Neural cell (in vitro differentiated cells): Measurements from ENCODE around the gene ETF1. TPM values are rescaled to one million over a fixed set of nuclear protein-coding genes. Genes with fewer than 3 reads are reported as not detected.
A peak's percentile ranks its signal among the peaks of the same experiment; 100 is the strongest.

Experiments used
- H2AFZ ChIP-seq: fragments of 200-600, 300-800 bp; sonication (generic), shearing (Covaris generic); 2 replicates; pipeline ENCODE4 v1.6.0; 2014; ENCODE audit warnings: low read depth, mild to moderate bottlenecking, antibody characterized with exemption, low read length, moderate library complexity
- H3F3A ChIP-seq: fragments of 200-600 bp; shearing (Covaris generic); 2 replicates; pipeline ENCODE4 v1.6.1; 2016; ENCODE audit warnings: mild to moderate bottlenecking, moderate library complexity, mixed read lengths, antibody characterized with exemption, low read length; ENCODE audit not compliant: insufficient read depth, poor library complexity, severe bottlenecking
- H3K27ac ChIP-seq: fragments of 200-600, 300-800 bp; sonication (generic), shearing (Covaris generic); 2 replicates; pipeline ENCODE4 v1.5.1; 2014; ENCODE audit warnings: mild to moderate bottlenecking, low read length, moderate library complexity
- H3K27me3 ChIP-seq: fragments of 300-800, 200-600 bp; sonication (generic), shearing (Covaris generic); 2 replicates; pipeline ENCODE4 v1.6.0; 2014; ENCODE audit warnings: mild to moderate bottlenecking, low read depth, low read length, moderate library complexity; ENCODE audit not compliant: insufficient read depth
- H3K36me3 ChIP-seq: fragments of 300-800, 200-600 bp; sonication (generic), shearing (Covaris generic); 2 replicates; pipeline ENCODE4 v1.5.1; 2014; ENCODE audit warnings: mild to moderate bottlenecking, antibody characterized with exemption, low read length, moderate library complexity; ENCODE audit not compliant: insufficient read depth
- H3K4me2 ChIP-seq: fragments of 300-800, 200-600 bp; sonication (generic), shearing (Covaris generic); 2 replicates; pipeline ENCODE4 v1.6.0; 2014; ENCODE audit warnings: mild to moderate bottlenecking, low read length
- H3K4me3 ChIP-seq: fragments of 300-800, 200-600 bp; sonication (generic), shearing (Covaris generic); 2 replicates; pipeline ENCODE4 v1.5.1; 2014; ENCODE audit warnings: mild to moderate bottlenecking, low read length, moderate library complexity
- H3K79me2 ChIP-seq: fragments of 200-600 bp; shearing (Covaris generic); replicated peaks from 2 replicates; pipeline ENCODE4 v1.6.0; 2014; ENCODE audit warnings: mild to moderate bottlenecking, low read length, moderate library complexity; ENCODE audit not compliant: insufficient read depth
- H3K9ac ChIP-seq: fragments of 300-800, 200-600 bp; sonication (generic), shearing (Covaris generic); 2 replicates; pipeline ENCODE4 v1.6.1; 2016; ENCODE audit warnings: mild to moderate bottlenecking, low read length, mixed read lengths
- H3K9me2 ChIP-seq: fragments of 200-600 bp; shearing (Covaris generic); 2 replicates; pipeline ENCODE4 v1.6.1; 2016; ENCODE audit warnings: mild to moderate bottlenecking, low read length, mixed read lengths; ENCODE audit not compliant: insufficient read depth
- H3K9me3 ChIP-seq: fragments of 200-600, 300-800 bp; sonication (generic), shearing (Covaris generic); 2 replicates; pipeline ENCODE4 v1.6.1; 2016; ENCODE audit warnings: mild to moderate bottlenecking, mixed run types, low read length, moderate library complexity, mixed read lengths
- H4K20me1 ChIP-seq: fragments of 200-600 bp; shearing (Covaris generic); 2 replicates; pipeline ENCODE4 v1.6.1; 2016; ENCODE audit warnings: mild to moderate bottlenecking, mixed run types; ENCODE audit not compliant: insufficient read depth
- CTCF ChIP-seq: fragments of 450-650 bp; IDR thresholded peaks from 2 replicates; pipeline ENCODE4 v1.5.1; 2014; ENCODE audit warnings: antibody characterized with exemption, mild to moderate bottlenecking, moderate library complexity; ENCODE audit not compliant: poor library complexity, severe bottlenecking
- EP300 ChIP-seq: fragments of 450-650 bp; conservative IDR thresholded peaks from 2 replicates; pipeline ENCODE4 v1.6.1; 2014; ENCODE audit warnings: antibody characterized with exemption, mild to moderate bottlenecking, moderate library complexity; ENCODE audit not compliant: poor library complexity, severe bottlenecking
- EZH2 ChIP-seq: fragments of 200-600, 300-800 bp; shearing (Covaris generic), sonication (generic); IDR thresholded peaks from 2 replicates; pipeline ENCODE4 v1.6.1; 2014; ENCODE audit warnings: antibody characterized with exemption, low read length, borderline replicate concordance, mild to moderate bottlenecking; ENCODE audit not compliant: insufficient read depth, poor library complexity, severe bottlenecking
- MXI1 ChIP-seq: fragments of 450-650 bp; conservative IDR thresholded peaks from 2 replicates; pipeline ENCODE4 v1.6.1; 2014; ENCODE audit warnings: antibody characterized with exemption, mild to moderate bottlenecking; ENCODE audit not compliant: poor library complexity, severe bottlenecking
- POLR2AphosphoS5 ChIP-seq: IDR thresholded peaks from 2 replicates; pipeline ENCODE4 v1.6.1; 2012
- RAD21 ChIP-seq: fragments of 450-650 bp; conservative IDR thresholded peaks from 2 replicates; pipeline ENCODE4 v1.6.1; 2014; ENCODE audit warnings: antibody characterized with exemption, mild to moderate bottlenecking, moderate library complexity
- REST ChIP-seq: IDR thresholded peaks from 2 replicates; pipeline ENCODE4 v1.6.1; 2012; ENCODE audit warnings: borderline replicate concordance
- SMC3 ChIP-seq: fragments of 450-650 bp; conservative IDR thresholded peaks from 2 replicates; pipeline ENCODE4 v1.6.1; 2014; ENCODE audit warnings: antibody characterized with exemption, mild to moderate bottlenecking, moderate library complexity; ENCODE audit not compliant: poor library complexity
- TAF1 ChIP-seq: IDR thresholded peaks from 2 replicates; pipeline ENCODE4 v1.6.1; 2012; ENCODE audit warnings: low read depth
- polyA plus RNA-seq: library from polyadenylated mRNA; depleted of rRNA; stranded (reverse); fragments of >200 nt; gene quantifications from 2 replicates; pipeline ENCODE4 v1.2.3, GENCODE V29; 2014

The ETF1 gene
- polyA plus RNA-seq, 1 donor from 2014 or later, result 62.1 TPM

- H3K9me3 ChIP-seq, result no peaks in the 10 kb centered on the region
- no peak overlapping the region for H3K9ac ChIP-seq
- H3K79me2 ChIP-seq, result peaks cover 18% of the 10 kb centered on the region
- no peaks in the 10 kb centered on the region for H3K36me3 ChIP-seq
- no peak for TF ChIP-seq MXI1
- no peak for TF ChIP-seq EP300
- TF ChIP-seq EZH2, result no peak
- no peak for TF ChIP-seq RAD21
- TF ChIP-seq TAF1, result no peak
- no peak for TF ChIP-seq REST
- TF ChIP-seq POLR2AphosphoS5, result no peak
- TF ChIP-seq SMC3, result no peak
- TF ChIP-seq CTCF, result no peak
- H3K4me3 ChIP-seq, result no peak overlapping the region
- no peak overlapping the region for H3K27ac ChIP-seq
- H3K4me2 ChIP-seq, result no peak overlapping the region
- no peaks in the 10 kb centered on the region for H3F3A ChIP-seq
- no peaks in the 10 kb centered on the region for H3K27me3 ChIP-seq
- H4K20me1 ChIP-seq, result no peaks in the 10 kb centered on the region
- H2AFZ ChIP-seq, result no peak overlapping the region
- H3K9me2 ChIP-seq, result no peaks in the 10 kb centered on the region
Measured at GRCh38 chr5:138577452-138577851, 34.4 kb upstream of the ETF1 start.

GRCh38 chr5:138575194-138576015 lies 32.4 kb upstream of the ETF1 start, which contains the start of gene HSPA9:
Gene HSPA9, minus strand, starts transcription at chr5:138575401. Its CDS starts 83 bp downstream, at chr5:138575318.
- Histone ChIP-seq H3K4me2 (peak within 1 kb of the TSS; percentile 75), H3K4me3 (peak within 1 kb of the TSS; percentile 94), H3F3A (no peaks in the 10 kb centered on the region), H3K36me3 (no peaks in the 10 kb centered on the region), H3K9me2 (no peaks in the 10 kb centered on the region), H4K20me1 (no peaks in the 10 kb centered on the region), H3K27me3 (no peaks in the 10 kb centered on the region), H3K9ac (peak within 1 kb of the TSS; percentile 96), H3K9me3 (no peaks in the 10 kb centered on the region), H3K27ac (peak within 1 kb of the TSS; percentile 99), H2AFZ (peak within 1 kb of the TSS; percentile 71), H3K79me2 (peaks cover 18% of the 10 kb centered on the region)
- TF ChIP-seq RAD21, result peak; percentile 61
- no peak for TF ChIP-seq CTCF
- TF ChIP-seq SMC3, result peak; percentile 65
- peak; percentile 86 for TF ChIP-seq EP300
- peak; percentile 97 for TF ChIP-seq POLR2AphosphoS5
- TF ChIP-seq MXI1, result peak; percentile 97
- peak; percentile 91 for TF ChIP-seq REST
- TF ChIP-seq EZH2, result no peak
- peak; percentile 95 for TF ChIP-seq TAF1
